ENCODE results near the gene GPSM3.
"Not testable (repeated sequence)": the region's sequence is repeated elsewhere in the genome, so short reads cannot be mapped to it uniquely, and the experiment has no call there.

Gene GPSM3

DNA sequence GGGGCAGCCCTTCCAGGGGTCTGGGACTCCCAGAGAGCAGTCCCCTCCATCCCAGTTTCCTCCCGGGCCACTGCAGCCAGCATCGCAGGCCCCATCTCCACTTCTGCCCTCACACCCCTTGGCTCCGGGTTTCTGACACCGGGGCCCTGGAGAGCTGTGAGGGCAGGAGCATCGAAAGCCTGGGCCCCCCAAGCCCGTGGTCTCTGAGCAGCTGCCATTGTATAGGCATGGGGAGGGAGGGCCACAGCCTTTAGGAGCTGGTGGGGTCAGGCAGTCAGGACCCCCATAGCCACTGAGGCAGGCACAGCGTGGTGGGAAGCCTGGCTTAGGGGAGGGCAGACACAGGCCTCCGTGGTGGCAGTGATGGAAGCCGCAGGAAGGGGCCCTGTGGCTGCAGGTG lies 9.7 kb upstream of the GPSM3 start:
- no peak for DNase-seq

GRCh38 chr6:32200711-32201475 lies 8.4 kb upstream of the GPSM3 start:
- no peak for DNase-seq

- DNase-seq = no peak
These were observed 6.4 kb upstream of the GPSM3 start for GRCh38 chr6:32198866-32199265.

DNA sequence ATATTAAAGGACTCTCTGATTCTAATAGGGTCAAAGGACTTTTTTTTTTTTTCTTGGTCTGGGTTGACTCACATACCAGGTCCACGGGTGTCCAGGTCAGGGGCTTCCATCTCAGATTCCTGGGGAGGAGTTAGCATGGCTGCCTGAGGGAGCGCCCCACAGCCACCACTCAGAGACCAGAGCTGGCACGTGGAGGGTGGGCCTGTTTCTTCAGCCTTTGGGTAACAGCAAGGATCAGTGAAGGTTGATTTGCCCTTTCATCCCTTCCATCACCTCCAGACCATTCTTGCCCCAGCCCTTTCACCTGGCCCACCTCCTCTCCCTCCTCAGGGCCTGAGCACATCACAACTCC lies 5.9 kb upstream of the GPSM3 start:
- DNase-seq = no peak

DNA sequence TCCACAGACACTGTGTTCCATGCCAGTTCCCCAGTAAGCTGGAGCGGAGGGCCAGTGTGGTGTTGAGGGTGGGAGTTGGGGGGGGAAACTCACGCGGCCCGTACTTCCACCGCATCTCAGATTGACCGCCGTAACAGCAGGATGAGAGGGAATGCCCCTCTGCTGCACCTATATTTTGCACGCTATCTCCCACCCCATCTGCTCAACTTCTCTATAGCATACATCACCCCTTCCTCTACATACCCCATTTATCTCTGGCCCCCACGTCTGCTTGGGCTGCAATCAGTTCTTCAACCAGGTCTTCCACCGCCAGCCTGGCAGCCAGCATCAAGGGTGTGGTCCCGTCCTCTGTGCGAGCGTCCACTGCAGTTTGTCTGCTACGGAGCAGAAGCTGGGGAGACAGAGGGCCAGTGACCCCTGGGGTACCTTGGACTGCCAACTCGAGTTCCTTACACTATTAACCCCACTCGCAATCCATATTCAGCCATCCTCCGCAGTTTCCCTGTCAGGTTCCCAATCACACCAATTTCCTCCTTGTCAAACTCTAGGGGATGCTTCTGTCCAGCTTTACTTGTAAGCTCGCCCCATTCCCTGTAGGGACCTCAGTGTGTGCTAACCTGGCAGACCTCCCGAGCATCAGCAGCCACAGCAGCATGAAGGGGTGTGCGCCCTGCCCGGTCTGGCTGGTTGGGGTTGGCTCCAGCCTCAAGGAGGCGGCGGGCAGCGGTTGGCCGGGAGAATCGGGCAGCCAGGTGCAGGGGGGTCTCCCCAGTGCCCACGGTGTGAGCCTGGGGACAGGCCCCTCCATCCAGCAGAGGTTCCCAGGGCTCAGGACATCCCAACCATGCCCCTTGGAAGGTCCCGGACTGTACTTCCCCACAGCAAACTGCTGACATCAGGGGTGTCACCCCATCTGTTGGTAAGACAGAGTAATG lies 4.5 kb upstream of the GPSM3 start:
- DNase-seq = no peak

- DNase-seq = peak; percentile 20 to 67 (median 37)
These were observed 3.6 kb upstream of the GPSM3 start for GRCh38 chr6:32195902-32196681.

GRCh38 chr6:32195652-32195901 lies 3.1 kb upstream of the GPSM3 start:
- peak; percentile 98 to 100 (median 100) for DNase-seq

DNA sequence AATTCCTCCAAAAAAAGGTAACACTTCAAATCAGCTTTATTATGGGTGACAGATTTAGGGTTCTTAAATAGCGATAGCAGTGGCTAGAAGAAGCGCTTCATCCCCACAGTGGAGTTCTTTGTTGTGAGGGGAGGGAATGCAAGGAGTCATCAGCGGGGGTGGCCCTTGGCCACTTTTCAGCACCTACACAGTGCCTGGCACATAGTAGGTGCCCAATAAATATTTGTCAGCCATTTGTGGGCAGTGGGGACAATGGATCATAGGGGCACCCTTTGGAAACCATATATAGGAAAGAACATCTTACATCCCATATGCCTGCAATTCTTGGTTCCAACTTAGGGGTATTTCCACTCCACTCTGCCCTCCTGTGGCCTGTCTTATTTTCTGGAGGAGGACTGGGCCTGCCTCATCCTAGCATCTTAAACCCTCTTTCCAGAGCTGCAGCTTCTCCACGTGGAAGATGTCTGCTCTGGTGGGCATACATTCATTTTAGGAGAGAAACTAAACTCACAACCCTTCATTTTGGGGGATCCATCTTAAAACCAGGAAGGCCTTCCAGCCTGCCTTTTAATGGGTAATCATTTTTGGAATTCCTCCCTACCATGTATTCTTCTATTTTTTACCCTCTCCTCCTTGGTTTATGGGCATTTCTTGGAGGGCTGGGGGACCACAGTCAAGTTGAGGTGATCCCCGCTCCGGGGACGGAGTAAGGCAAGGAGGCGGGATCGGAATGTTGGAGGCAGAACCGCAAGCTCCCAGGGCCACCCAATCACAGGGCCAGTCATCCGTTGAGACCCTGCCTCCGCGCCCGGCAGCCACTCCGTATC lies 2.6 kb upstream of the GPSM3 start:
- peak in 1 of 5 experiments; percentile 63 for DNase-seq

GRCh38 chr6:32194388-32194787 lies 1.9 kb upstream of the GPSM3 start:
- no peak for DNase-seq

GRCh38 chr6:32193096-32193495 lies 653 bp upstream of the GPSM3 start:
- not testable (repeated sequence) for DNase-seq

- DNase-seq = peak in 2 of 5 experiments; percentile 25 to 32
These were observed 491 bp downstream of the GPSM3 start for GRCh38 chr6:32191696-32192607.

GRCh38 chr6:32190911-32191677 lies 1.3 kb downstream of the GPSM3 start:
- no peak for DNase-seq

- peak; percentile 49 to 95 (median 67) for DNase-seq
These were observed 2.2 kb downstream of the GPSM3 start, which contains the start of gene PBX2 for GRCh38 chr6:32190054-32190851. PBX2 (minus strand) TSS chr6:32190202; CDS start chr6:32189915, 287 bp downstream.

GRCh38 chr6:32189742-32190053 lies 2.7 kb downstream of the GPSM3 start:
- DNase-seq = peak in 1 of 5 experiments; percentile 23

DNA sequence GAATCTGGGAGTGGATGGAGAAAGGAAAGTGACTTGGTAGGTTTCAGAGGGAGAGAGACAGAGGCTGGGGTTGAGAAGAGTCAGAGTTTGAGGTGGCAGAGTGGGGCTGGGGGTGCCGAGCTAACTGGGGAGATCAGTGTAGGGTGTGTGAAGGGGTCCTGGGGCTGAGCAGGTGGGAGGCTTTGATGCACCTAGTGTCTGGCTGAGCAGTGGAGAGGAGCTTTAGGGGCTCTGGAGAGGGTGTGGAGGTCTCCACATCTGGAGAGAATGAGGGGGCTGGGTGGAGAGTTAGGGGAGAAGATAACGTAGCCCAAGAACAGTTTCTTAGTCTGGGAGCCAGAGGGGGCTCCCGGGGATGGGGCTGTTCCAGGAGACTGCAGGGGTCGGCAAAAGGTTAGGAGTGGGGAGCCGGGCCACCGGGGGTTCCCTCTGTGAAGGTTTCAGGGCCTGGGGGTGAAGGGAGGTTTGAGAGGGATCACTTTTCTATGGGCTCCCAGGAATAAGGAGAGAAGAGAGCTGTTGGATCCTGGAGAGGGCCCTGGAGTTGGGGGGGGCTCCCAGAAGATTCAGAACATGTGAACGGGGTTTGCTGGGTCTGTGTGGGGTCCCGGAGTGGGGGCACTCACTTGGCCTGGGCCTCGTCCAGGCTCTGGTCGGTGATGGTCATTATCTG lies 3.2 kb downstream of the GPSM3 start:
- no peak for DNase-seq

DNA sequence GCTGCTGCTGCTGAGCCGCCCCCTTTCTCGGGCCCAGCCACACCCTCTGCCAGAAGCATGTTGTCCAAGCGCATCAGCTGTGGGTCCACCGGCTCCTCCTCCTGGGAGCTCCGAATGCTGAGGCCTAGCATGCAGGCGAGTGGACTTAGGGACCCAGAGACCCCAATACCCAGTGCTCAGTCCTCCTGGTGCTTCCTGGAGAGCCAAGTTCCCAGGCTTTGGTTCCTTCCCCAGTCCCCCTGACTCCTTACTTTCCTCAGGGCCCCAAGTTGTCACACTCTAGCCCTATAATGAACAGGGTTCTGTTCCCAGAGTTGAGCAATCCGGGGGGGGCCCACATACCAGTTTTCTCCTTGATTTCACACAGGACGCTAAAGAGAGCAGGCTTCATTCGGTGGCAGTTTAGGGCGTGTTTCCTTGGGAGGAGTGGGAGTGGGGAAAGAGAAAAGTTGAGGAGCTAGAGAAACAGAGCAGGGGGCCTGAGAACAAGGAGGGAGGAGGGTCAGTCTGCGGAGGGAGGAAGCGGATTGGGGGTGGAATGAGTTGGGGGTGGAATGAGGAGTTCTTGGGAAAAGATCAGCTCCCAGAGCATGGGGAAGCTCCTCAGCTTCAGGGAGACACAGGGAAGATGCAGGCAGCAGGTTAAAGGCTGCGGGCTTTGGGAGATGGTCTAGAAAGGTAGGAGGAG lies 3.9 kb downstream of the GPSM3 start:
- DNase-seq = no peak

GRCh38 chr6:32187725-32188380 lies 4.6 kb downstream of the GPSM3 start:
- DNase-seq = not testable (repeated sequence)

Data from T-helper 2 cell (primary cell).